ENCODE measurements around the gene CDK2AP2. TPM values are rescaled to one million over a fixed set of nuclear protein-coding genes. Genes with fewer than 3 reads are reported as not detected.

Gene CDK2AP2
- total RNA-seq, 2 experiments from 2014 or later: 64.1 to 68.7 TPM

DNA sequence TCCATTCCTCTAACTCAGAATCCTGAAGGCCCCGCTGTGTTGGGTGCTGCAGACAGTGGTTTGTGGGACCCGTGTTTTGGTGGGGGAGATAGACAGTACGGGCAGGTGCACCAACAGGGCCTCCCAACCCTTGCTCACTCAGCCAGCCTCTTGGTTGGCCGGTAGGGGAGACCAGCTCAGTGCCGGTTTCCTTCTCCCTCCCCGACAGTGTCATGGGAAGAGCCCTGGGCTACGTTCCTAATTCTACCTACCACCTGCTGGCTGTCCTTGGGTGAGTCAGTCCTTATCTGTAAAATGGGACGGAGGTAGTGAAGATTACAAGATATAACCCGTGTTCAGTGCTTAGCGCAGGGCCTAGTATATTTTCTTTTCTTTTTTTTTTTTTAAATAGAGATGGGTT, 44.8 kb downstream of the CDK2AP2 start:
- H3K27ac Mint-ChIP-seq: no peak overlapping the region
- ChIA-PET CTCF (no interaction called here), POLR2A (no interaction called here)
- intact Hi-C loops (cut with DNase I, micrococcal nuclease): no loop called here
- no peaks in the 10 kb centered on the region for H3K9me3 Mint-ChIP-seq (ENCODE audit: low read depth)
- DNase-seq: no peak
- no peak overlapping the region for H3K4me3 Mint-ChIP-seq
- no peak for ATAC-seq
- H3K4me1 Mint-ChIP-seq: peaks cover 26% of the 10 kb centered on the region
- H3K27me3 Mint-ChIP-seq: no peaks in the 10 kb centered on the region
- H3K36me3 Mint-ChIP-seq (ENCODE audit: low read depth): peaks cover 9% of the 10 kb centered on the region

- peaks cover 5% of the 10 kb centered on the region for H3K4me1 Mint-ChIP-seq
- POLR2A ChIA-PET: no interaction called here
- H3K27ac Mint-ChIP-seq: no peak overlapping the region
- no peak for DNase-seq
- CTCF ChIA-PET: interaction anchor here (0.7 to 2.0 kb wide), 2 partner anchors 71 to 76 kb away, joined by 3 to 5 read pairs; no protein-coding TSS in a partner anchor
- no peak overlapping the region for H3K4me3 Mint-ChIP-seq
- intact Hi-C loops (cut with DNase I, micrococcal nuclease): no loop called here
- H3K9me3 Mint-ChIP-seq (ENCODE audit: low read depth): no peaks in the 10 kb centered on the region
- no peak for ATAC-seq
- no peaks in the 10 kb centered on the region for H3K36me3 Mint-ChIP-seq (ENCODE audit: low read depth)
- no peaks in the 10 kb centered on the region for H3K27me3 Mint-ChIP-seq
Measured at GRCh38 chr11:67458266-67458665, 49.7 kb downstream of the CDK2AP2 start.

DNA sequence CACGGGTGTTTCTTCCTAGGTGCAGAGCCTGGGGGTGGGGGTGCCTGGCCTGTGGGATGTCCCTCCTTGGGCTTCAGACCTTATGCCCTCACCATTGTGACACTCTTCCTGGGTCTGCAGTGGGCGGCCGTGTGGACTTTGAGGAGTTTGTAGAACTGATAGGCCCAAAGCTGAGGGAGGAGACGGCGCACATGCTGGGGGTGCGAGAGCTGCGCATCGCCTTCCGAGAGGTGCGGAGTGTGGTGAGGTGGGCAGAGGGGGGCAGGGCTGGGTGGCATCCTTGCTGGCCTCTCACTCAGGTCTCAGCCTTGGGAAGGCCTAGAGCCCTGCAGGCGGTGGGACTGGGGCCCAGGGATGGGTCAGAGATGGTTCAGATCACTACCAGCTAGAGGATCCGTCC, 50.5 kb downstream of the CDK2AP2 start:
- H3K27me3 Mint-ChIP-seq: no peaks in the 10 kb centered on the region
- no peak for DNase-seq
- POLR2A ChIA-PET: no interaction called here
- ATAC-seq: no peak
- intact Hi-C loops (cut with DNase I, micrococcal nuclease): no loop called here
- H3K27ac Mint-ChIP-seq: no peak overlapping the region
- no peaks in the 10 kb centered on the region for H3K9me3 Mint-ChIP-seq (ENCODE audit: low read depth)
- H3K4me1 Mint-ChIP-seq: peaks cover 5% of the 10 kb centered on the region
- no peak overlapping the region for H3K4me3 Mint-ChIP-seq
- H3K36me3 Mint-ChIP-seq (ENCODE audit: low read depth): no peaks in the 10 kb centered on the region
- CTCF ChIA-PET: interaction anchor here (0.6 kb wide), 1 partner anchor 880 kb away, joined by 3 read pairs; no protein-coding TSS in a partner anchor

Small RNA genes within 50 kb of the gene (microRNA-seq; reads per million reads assigned to microRNA genes)
- gene MIR6752 (ENCODE audit: borderline replicate concordance): 1.1 reads per million

Other genes with a start within 250 kb of the CDK2AP2 start
- 100 to 1,000 TPM; 202 to 241 TPM for gene GRK2, start 241.7 kb downstream of the CDK2AP2 start, total RNA-seq
- gene ANKRD13D, start 218.9 kb downstream of the CDK2AP2 start, total RNA-seq: 10 to 100 TPM; 44.9 to 69.5 TPM
- 10 to 100 TPM in 1 of 2 experiments, 1 to 10 TPM in 1; 6.0 to 11.1 TPM for gene SSH3, start 204.6 kb downstream of the CDK2AP2 start, total RNA-seq
- gene POLD4, start 154.6 kb downstream of the CDK2AP2 start, total RNA-seq: 10 to 100 TPM; 31.3 to 37.5 TPM
- under 1 TPM; 0.09 to 0.27 TPM for gene CLCF1, start 134.6 kb downstream of the CDK2AP2 start, total RNA-seq
- 10 to 100 TPM; 28.8 to 30.0 TPM for gene RAD9A, start 116.2 kb downstream of the CDK2AP2 start, total RNA-seq
- 100 to 1,000 TPM; 199 to 227 TPM for gene PPP1CA, start 106.3 kb downstream of the CDK2AP2 start, total RNA-seq
- gene TBC1D10C, start 104.1 kb downstream of the CDK2AP2 start, total RNA-seq: 100 to 1,000 TPM in 1 of 2 experiments, 10 to 100 TPM in 1; 83.2 to 123 TPM
- gene CARNS1, start 92.5 kb downstream of the CDK2AP2 start, total RNA-seq: 1 to 10 TPM; 1.5 to 1.6 TPM
- 10 to 100 TPM; 53.4 to 57.2 TPM for gene RPS6KB2, start 79.7 kb downstream of the CDK2AP2 start, total RNA-seq
- 10 to 100 TPM; 80.1 to 83.4 TPM for gene PTPRCAP, start 70.5 kb downstream of the CDK2AP2 start, total RNA-seq
- 100 to 1,000 TPM; 178 to 285 TPM for gene CORO1B, start 64.7 kb downstream of the CDK2AP2 start, total RNA-seq
- not detected for gene GPR152, start 55.4 kb downstream of the CDK2AP2 start, total RNA-seq
- gene CABP4, start 52.8 kb downstream of the CDK2AP2 start, total RNA-seq: under 1 TPM; 0.37 to 0.46 TPM
- 10 to 100 TPM; 69.9 to 74.7 TPM for gene TMEM134, start 38.9 kb downstream of the CDK2AP2 start, total RNA-seq
- 100 to 1,000 TPM; 142 to 144 TPM for gene AIP, start 25.1 kb downstream of the CDK2AP2 start, total RNA-seq
- gene PITPNM1, start 2.8 kb downstream of the CDK2AP2 start, total RNA-seq: 100 to 1,000 TPM in 1 of 2 experiments, 10 to 100 TPM in 1; 94.5 to 100 TPM
- not detected for gene CABP2, start 15.3 kb upstream of the CDK2AP2 start, total RNA-seq
- 100 to 1,000 TPM; 376 to 463 TPM for gene GSTP1, start 75.7 kb upstream of the CDK2AP2 start, total RNA-seq
- 100 to 1,000 TPM; 253 to 287 TPM for gene NDUFV1, start 98.8 kb upstream of the CDK2AP2 start, total RNA-seq
- 10 to 100 TPM; 17.0 to 23.4 TPM for gene NUDT8, start 121.8 kb upstream of the CDK2AP2 start, total RNA-seq
- gene TBX10, start 131.6 kb upstream of the CDK2AP2 start, total RNA-seq: not detected
- under 1 TPM; 0.46 TPM for gene ACY3, start 142.6 kb upstream of the CDK2AP2 start, total RNA-seq
- not detected for gene ALDH3B2, start 166.5 kb upstream of the CDK2AP2 start, total RNA-seq